ENCODE measurements around the gene TPSB2. TPM values are rescaled to one million over a fixed set of nuclear protein-coding genes. Genes with fewer than 3 reads are reported as not detected.
"Not testable (repeated sequence)": the region's sequence is repeated elsewhere in the genome, so short reads cannot be mapped to it uniquely, and the experiment has no call there.

TPSB2 gene
- total and polyA plus RNA-seq, 9 of the 15 experiments (the other 6 are each of a cell fraction or from before 2014, with no cell fraction given), result 0.18 TPM; not detected in 8

DNA sequence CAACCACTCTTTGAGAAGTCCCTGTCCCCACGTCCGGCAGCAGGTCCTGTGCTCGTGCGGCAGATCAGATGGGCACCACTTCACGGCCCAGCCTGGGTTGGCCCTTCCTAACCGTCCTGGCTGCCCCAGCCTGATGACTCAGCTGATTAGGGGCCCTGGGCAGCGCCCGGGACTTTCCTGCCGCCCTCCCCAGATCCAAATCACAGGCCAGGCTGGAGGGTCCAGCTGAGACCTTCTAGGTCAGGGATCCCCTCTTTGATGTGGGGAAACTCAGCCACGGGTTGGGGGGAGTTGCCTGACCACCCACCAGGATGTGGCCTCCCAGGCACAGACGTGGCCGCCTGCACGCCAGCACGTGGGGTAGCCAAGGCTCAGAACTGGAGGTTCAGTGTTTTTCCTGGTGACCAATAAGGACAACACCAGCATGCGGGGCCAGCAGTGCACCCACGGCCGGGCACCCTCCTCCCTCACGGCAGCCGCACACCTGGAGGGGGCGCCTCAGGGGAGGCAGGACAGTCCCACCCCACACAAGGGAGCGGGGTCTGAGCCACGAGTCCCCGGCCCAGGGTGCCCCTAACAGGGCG is 4.2 kb downstream of the TPSB2 start:
- peaks cover 13% of the 10 kb centered on the region; the same call in 1 of the 2 replicates for H4K20me1 ChIP-seq (replicated peaks; ENCODE audit: control insufficient read depth, insufficient read depth, low read length)
- intact Hi-C loops (cut with micrococcal nuclease); ATAC-seq; H3K36me3 ChIP-seq (ENCODE audit: control insufficient read depth, insufficient read depth, low read length); H3K4me3 ChIP-seq; H3K27ac ChIP-seq (ENCODE audit: extremely low read depth, low read depth, low read length); H3K9me1 ChIP-seq (ENCODE audit: control insufficient read depth, insufficient read depth, low read length); CTCF ChIA-PET (ENCODE audit: low intra/inter-chr PET ratio); H3K9me3 ChIP-seq (replicated peaks; ENCODE audit: control insufficient read depth, insufficient read depth, low read depth, low read length); DNase-seq (ENCODE audit: extremely low read depth in 1 of 4, low spot score in 3 of 4); in situ Hi-C loops (cut with MboI); BruUV-seq (replicated peaks); H3K9ac ChIP-seq (ENCODE audit: insufficient read depth in 1 of 2, low read depth in 2 of 2, low read length in 2 of 2); H2AFZ ChIP-seq (ENCODE audit: low read depth, low read length); H3K4me2 ChIP-seq (ENCODE audit: insufficient read depth, low read length); H3K79me2 ChIP-seq (ENCODE audit: control insufficient read depth, insufficient read depth, low read length): not testable (repeated sequence)
- peak; percentile 15 for FAIRE-seq
- peaks cover 25 to 47% of the 10 kb centered on the region in 2 experiments for H3K27me3 ChIP-seq (ENCODE audit: control insufficient read depth in 2 of 2, insufficient read depth in 2 of 2, low read length in 2 of 2)
- POLR2A ChIA-PET, result interaction anchor here (0.6 kb wide), 1 partner anchor 13 kb away, joined by 3 read pairs; no protein-coding TSS in a partner anchor
- peaks cover 0 to 34% of the 10 kb centered on the region in 2 experiments; a peak in 2 of 5 replicates for H3K4me1 ChIP-seq (replicated peaks in 1 of 2; ENCODE audit: control insufficient read depth in 2 of 2, insufficient read depth in 2 of 2, low read length in 2 of 2)
- 5% methylated on average over 11 of the region's 24 CpGs for whole genome bisulfite sequencing (ENCODE audit: insufficient coverage, low coverage, missing lambda C conversion rate)

DNA sequence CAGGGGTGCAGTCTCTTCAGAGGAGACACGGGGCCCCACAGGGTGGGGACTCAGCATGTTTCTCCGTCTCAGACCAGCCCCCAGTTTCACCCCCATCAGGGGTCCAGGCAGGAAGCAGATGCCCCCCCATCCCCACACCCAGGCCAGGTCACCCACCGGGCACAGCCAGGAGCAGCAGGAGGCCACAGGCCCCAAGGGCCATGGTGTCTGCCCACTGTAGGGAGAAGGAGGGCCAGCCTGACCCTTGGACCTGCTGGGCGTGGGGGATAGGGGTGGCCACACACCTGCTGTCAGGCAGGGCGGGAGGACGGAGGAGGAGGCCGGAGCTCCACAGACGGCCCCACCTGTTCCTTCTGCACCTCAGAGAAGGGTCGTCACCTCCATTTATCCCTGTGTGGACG is 4.9 kb downstream of the TPSB2 start, which contains the start of gene TPSG1:
TSS of gene TPSG1 (minus strand) at position 218 of the 401 bp plus-strand sequence. CDS start at position 202, 16 bp downstream.
- Histone ChIP-seq H3K27me3 (ENCODE audit: control insufficient read depth in 2 of 2, insufficient read depth in 2 of 2, low read length in 2 of 2) (peaks cover 29 to 55% of the 10 kb centered on the region in 2 experiments), H3K4me1 (replicated peaks in 1 of 2; ENCODE audit: control insufficient read depth in 2 of 2, insufficient read depth in 2 of 2, low read length in 2 of 2) (peaks cover 0 to 41% of the 10 kb centered on the region in 2 experiments; a peak in 2 of 5 replicates), H2AFZ (ENCODE audit: low read depth, low read length) (no peak within 1 kb of the TSS), H3K9me3 (replicated peaks; ENCODE audit: control insufficient read depth, insufficient read depth, low read depth, low read length) (no peaks in the 10 kb centered on the region), H3K4me2 (ENCODE audit: insufficient read depth, low read length) (no peak within 1 kb of the TSS), H3K9me1 (ENCODE audit: control insufficient read depth, insufficient read depth, low read length) (no peaks in the 10 kb centered on the region), H3K79me2 (ENCODE audit: control insufficient read depth, insufficient read depth, low read length) (no peaks in the 10 kb centered on the region), H3K4me3 (no peak within 1 kb of the TSS), H3K9ac (ENCODE audit: insufficient read depth in 1 of 2, low read depth in 2 of 2, low read length in 2 of 2) (no peak within 1 kb of the TSS; a peak in 1 of 4 replicates), H3K27ac (ENCODE audit: extremely low read depth, low read depth, low read length) (no peak within 1 kb of the TSS), H4K20me1 (replicated peaks; ENCODE audit: control insufficient read depth, insufficient read depth, low read length) (peaks cover 13% of the 10 kb centered on the region; the same call in 1 of the 2 replicates), H3K36me3 (ENCODE audit: control insufficient read depth, insufficient read depth, low read length) (no peaks in the 10 kb centered on the region)
- BruUV-seq (replicated peaks), result no TSS peak
- intact Hi-C loops (cut with micrococcal nuclease) (no loop called here), in situ Hi-C loops (cut with MboI) (no loop called here)
- 7% methylated on average over 7 of the region's 10 CpGs for WGBS (ENCODE audit: insufficient coverage, low coverage, missing lambda C conversion rate)
- ChIA-PET CTCF (ENCODE audit: low intra/inter-chr PET ratio) (no interaction called here), POLR2A (interaction anchor here (0.6 kb wide), 1 partner anchor 12 kb away, joined by 3 read pairs; no protein-coding TSS in a partner anchor)
- no peak for ATAC-seq
- no peak for DNase-seq (ENCODE audit: extremely low read depth in 1 of 4, low spot score in 3 of 4)
- no peak for FAIRE-seq
- TF ChIP-seq ZNF644 (tag; IDR thresholded peaks at IDR 0.05; ENCODE audit: low read depth) (no peak), MCM7 (IDR thresholded peaks at IDR 0.05) (no peak), ZNF197 (CRISPR knock-in tag; IDR thresholded peaks at IDR 0.05; ENCODE audit: low read depth) (no peak), CREB1 (IDR thresholded peaks at IDR 0.05) (no peak), CREB1 (CRISPR knock-in tag; IDR thresholded peaks at IDR 0.05) (no peak), POLR3G (IDR thresholded peaks at IDR 0.05; ENCODE audit: extremely low read depth, insufficient read length, insufficient replicate concordance) (no peak), ZNF766 (CRISPR knock-in tag; conservative IDR thresholded peaks at IDR 0.05) (no peak), SOX6 (IDR thresholded peaks at IDR 0.05) (no peak)
- TF ChIP-seq, protein P1, sequence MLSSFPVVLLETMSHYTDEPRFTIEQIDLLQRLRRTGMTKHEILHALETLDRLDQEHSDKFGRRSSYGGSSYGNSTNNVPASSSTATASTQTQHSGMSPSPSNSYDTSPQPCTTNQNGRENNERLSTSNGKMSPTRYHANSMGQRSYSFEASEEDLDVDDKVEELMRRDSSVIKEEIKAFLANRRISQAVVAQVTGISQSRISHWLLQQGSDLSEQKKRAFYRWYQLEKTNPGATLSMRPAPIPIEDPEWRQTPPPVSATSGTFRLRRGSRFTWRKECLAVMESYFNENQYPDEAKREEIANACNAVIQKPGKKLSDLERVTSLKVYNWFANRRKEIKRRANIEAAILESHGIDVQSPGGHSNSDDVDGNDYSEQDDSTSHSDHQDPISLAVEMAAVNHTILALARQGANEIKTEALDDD (IDR thresholded peaks at IDR 0.05), result no peak
- TF ChIP-seq, protein P2, sequence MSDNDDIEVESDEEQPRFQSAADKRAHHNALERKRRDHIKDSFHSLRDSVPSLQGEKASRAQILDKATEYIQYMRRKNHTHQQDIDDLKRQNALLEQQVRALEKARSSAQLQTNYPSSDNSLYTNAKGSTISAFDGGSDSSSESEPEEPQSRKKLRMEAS (CRISPR knock-in tag; IDR thresholded peaks at IDR 0.05), result no peak
- TF ChIP-seq, protein P3, sequence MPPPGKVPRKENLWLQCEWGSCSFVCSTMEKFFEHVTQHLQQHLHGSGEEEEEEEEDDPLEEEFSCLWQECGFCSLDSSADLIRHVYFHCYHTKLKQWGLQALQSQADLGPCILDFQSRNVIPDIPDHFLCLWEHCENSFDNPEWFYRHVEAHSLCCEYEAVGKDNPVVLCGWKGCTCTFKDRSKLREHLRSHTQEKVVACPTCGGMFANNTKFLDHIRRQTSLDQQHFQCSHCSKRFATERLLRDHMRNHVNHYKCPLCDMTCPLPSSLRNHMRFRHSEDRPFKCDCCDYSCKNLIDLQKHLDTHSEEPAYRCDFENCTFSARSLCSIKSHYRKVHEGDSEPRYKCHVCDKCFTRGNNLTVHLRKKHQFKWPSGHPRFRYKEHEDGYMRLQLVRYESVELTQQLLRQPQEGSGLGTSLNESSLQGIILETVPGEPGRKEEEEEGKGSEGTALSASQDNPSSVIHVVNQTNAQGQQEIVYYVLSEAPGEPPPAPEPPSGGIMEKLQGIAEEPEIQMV (tag; conservative IDR thresholded peaks at IDR 0.05; ENCODE audit: low read depth), result no peak

All from K562 (cell line).